Measurements from ENCODE around the gene STK32B.

The STK32B gene

DNA sequence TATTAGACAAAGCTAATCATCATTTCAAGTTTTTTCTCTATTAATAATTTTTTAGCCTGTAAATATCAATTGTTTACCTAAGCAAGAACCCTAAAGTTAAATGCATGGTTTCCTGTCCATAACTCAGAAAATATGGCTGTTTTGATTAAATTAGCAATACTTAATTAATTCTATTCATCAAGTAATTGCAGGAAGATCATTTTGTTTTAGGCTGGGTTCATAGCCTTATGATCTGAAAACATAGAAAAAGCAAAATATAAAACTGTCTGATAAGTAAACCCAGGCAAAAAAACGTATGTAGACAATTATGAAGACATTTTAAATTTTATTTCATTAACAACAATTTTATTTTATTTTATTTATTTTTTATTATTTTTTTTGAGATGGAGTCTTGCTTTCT is 438.0 kb downstream of the STK32B start:
- DNase-seq (ENCODE audit: extremely low spot score): no peak
- POLR2A ChIA-PET: no interaction called here
- CTCF ChIA-PET: no interaction called here
- TF ChIP-seq, protein P1, sequence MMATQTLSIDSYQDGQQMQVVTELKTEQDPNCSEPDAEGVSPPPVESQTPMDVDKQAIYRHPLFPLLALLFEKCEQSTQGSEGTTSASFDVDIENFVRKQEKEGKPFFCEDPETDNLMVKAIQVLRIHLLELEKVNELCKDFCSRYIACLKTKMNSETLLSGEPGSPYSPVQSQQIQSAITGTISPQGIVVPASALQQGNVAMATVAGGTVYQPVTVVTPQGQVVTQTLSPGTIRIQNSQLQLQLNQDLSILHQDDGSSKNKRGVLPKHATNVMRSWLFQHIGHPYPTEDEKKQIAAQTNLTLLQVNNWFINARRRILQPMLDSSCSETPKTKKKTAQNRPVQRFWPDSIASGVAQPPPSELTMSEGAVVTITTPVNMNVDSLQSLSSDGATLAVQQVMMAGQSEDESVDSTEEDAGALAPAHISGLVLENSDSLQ (IDR thresholded peaks at IDR 0.05): no peak
- TF ChIP-seq SP1 (IDR thresholded peaks at IDR 0.05): no peak
- TF ChIP-seq LEF1 (IDR thresholded peaks at IDR 0.05; ENCODE audit: borderline replicate concordance): no peak

DNA sequence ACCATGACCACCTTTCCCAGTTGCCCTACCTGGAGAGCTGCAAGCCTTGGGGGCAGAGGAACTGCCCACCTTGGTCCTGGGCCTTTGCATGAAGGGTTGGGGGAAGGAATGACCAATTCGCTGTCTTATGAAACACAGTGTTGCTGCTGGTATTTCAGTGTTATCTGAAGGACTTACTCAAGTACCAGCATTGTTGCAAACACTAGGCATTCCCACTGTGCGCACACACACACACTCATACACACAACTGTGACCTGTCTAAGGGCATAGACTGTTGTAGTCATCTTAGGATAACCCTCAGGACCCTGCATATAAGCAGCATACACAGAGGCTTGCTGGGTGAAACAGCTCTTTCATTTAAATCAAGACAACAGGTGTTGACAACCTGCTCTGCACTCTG is 446.2 kb downstream of the STK32B start:
- no peak for DNase-seq (ENCODE audit: extremely low spot score)
- POLR2A ChIA-PET: no interaction called here
- no peak for TF ChIP-seq L3MBTL2 (conservative IDR thresholded peaks at IDR 0.05)
- TF ChIP-seq SUZ12 (IDR thresholded peaks at IDR 0.05): no peak
- no peak for TF ChIP-seq FOXK2 (IDR thresholded peaks at IDR 0.05)
- TF ChIP-seq, protein P1 (IDR thresholded peaks at IDR 0.05): no peak
- TF ChIP-seq ELF4 (IDR thresholded peaks at IDR 0.05): no peak
- TF ChIP-seq NFRKB (IDR thresholded peaks at IDR 0.05): no peak
- no peak for TF ChIP-seq ZNF384 (IDR thresholded peaks at IDR 0.05)
- no peak for TF ChIP-seq FOXM1 (IDR thresholded peaks at IDR 0.05; ENCODE audit: borderline replicate concordance)
- TF ChIP-seq BHLHE40 (IDR thresholded peaks at IDR 0.05; ENCODE audit: borderline replicate concordance): no peak
- no peak for TF ChIP-seq TARDBP (IDR thresholded peaks at IDR 0.05)
- TF ChIP-seq HDGF (IDR thresholded peaks at IDR 0.05; ENCODE audit: borderline replicate concordance): no peak
- TF ChIP-seq ARNT (IDR thresholded peaks at IDR 0.05): no peak
- no peak for TF ChIP-seq CTBP1 (IDR thresholded peaks at IDR 0.05; ENCODE audit: borderline replicate concordance)
- no peak for TF ChIP-seq FOXA1 (IDR thresholded peaks at IDR 0.05)
- no peak for TF ChIP-seq SP1 (IDR thresholded peaks at IDR 0.05)
- no peak for TF ChIP-seq LEF1 (IDR thresholded peaks at IDR 0.05; ENCODE audit: borderline replicate concordance)
- CTCF ChIA-PET: no interaction called here

DNA sequence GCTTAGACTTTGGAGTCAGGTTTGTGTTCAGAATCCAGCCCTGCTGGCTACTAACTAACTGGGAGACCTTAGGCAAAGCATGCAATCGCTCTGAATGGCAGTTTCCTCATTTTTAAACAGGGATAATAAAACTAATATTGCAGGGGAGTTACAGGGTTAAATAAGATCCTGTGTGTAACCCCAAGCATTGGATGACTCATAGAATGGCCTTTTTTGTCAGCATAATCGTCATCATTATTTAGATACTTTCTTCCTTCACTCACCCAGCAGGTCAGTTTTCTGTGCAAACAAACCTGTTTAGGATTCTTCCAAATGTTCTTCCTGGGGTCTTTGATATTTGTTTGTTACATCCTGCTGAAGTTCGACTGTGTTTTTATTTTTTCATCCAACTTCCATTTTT is 448.9 kb downstream of the STK32B start:
- TF ChIP-seq LEF1 (IDR thresholded peaks at IDR 0.05; ENCODE audit: borderline replicate concordance): no peak
- TF ChIP-seq, protein P1 (IDR thresholded peaks at IDR 0.05): no peak
- no peak for DNase-seq (ENCODE audit: extremely low spot score)
- ChIA-PET CTCF (no interaction called here), POLR2A (no interaction called here)

DNA sequence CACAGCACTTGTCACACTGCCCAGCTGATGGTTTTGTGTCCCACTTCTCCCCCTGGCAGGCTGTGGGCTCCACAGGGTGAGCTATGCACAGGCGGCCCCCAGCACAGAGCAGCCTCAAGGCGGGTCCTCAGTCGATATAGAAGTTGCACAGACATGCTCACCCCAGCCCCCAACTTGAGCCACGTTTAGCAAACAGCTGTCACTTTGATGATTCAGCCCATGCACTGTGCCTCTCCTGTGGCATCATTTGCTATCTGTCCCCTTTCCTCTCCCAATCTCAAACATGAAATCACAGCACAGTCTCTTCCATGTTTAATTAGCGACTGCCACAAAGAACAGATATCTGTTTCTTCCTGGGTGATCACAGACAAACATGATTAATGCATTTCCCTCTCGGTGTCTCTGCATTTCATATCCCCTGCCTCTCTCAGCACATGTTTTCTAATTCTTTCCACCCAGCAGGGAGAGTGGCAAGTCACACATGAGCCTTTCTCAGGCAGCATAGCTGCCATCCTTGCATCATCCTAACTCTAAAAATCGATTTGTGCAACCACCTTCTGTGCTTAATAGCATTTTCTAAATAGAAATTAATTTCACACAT is 452.2 kb downstream of the STK32B start:
- no peak for DNase-seq (ENCODE audit: extremely low spot score)
- CTCF ChIA-PET: no interaction called here
- TF ChIP-seq LEF1 (IDR thresholded peaks at IDR 0.05; ENCODE audit: borderline replicate concordance) (no peak), FOXA1 (IDR thresholded peaks at IDR 0.05) (no peak), HDGF (IDR thresholded peaks at IDR 0.05; ENCODE audit: borderline replicate concordance) (no peak), NFRKB (IDR thresholded peaks at IDR 0.05) (no peak), ELF4 (IDR thresholded peaks at IDR 0.05) (no peak), ARNT (IDR thresholded peaks at IDR 0.05) (no peak), SP1 (IDR thresholded peaks at IDR 0.05) (no peak), L3MBTL2 (conservative IDR thresholded peaks at IDR 0.05) (no peak), CTBP1 (IDR thresholded peaks at IDR 0.05; ENCODE audit: borderline replicate concordance) (no peak), BHLHE40 (IDR thresholded peaks at IDR 0.05; ENCODE audit: borderline replicate concordance) (no peak), FOXM1 (IDR thresholded peaks at IDR 0.05; ENCODE audit: borderline replicate concordance) (no peak), ZNF384 (IDR thresholded peaks at IDR 0.05) (no peak), FOXK2 (IDR thresholded peaks at IDR 0.05) (no peak), SUZ12 (IDR thresholded peaks at IDR 0.05) (no peak), TARDBP (IDR thresholded peaks at IDR 0.05) (no peak)
- TF ChIP-seq, protein P1 (IDR thresholded peaks at IDR 0.05): no peak
- POLR2A ChIA-PET: no interaction called here

DNA sequence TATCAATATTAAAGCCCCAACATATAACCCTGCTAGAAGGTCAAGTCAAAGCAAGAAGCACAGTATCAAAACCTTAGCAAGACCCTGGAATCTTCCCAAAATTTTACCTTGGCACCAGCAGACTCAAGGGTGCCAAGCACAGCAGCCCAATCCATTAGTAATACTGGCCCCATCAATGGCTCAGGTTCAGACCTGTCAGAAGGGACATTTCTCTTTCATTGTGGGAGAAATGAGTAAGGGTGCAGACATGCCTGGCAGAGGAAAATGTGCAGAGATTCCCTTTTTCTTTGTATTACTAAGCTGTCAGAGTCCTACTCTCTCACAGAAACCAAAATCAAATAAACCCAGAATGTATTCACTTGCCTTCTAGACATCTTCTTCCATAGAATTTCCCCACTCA is 453.2 kb downstream of the STK32B start:
- DNase-seq (ENCODE audit: extremely low spot score): no peak
- POLR2A ChIA-PET: no interaction called here
- CTCF ChIA-PET: no interaction called here
- no peak for TF ChIP-seq SUZ12 (IDR thresholded peaks at IDR 0.05)
- TF ChIP-seq TARDBP (IDR thresholded peaks at IDR 0.05): no peak
- no peak for TF ChIP-seq FOXM1 (IDR thresholded peaks at IDR 0.05; ENCODE audit: borderline replicate concordance)
- no peak for TF ChIP-seq ARNT (IDR thresholded peaks at IDR 0.05)
- TF ChIP-seq SP1 (IDR thresholded peaks at IDR 0.05): no peak
- TF ChIP-seq HDGF (IDR thresholded peaks at IDR 0.05; ENCODE audit: borderline replicate concordance): no peak
- TF ChIP-seq ELF4 (IDR thresholded peaks at IDR 0.05): no peak

DNA sequence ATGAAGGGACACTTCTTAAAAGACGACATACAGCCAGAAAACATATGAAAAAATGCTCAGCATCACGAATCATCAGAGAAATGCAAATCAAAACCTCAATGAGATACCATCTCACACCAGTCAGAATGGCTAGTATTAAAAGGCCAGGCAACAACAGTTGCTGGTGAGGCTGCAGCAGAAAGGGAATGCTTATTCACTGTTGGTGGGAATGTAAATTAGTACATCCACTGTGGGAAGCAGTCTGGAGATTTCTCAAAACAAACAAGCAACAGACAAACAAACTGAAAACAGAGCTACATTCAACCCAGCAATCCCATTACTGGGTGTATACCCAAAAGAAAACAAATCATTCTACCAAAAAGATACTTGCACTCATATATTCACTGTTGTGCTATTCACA is 459.2 kb downstream of the STK32B start:
- ChIA-PET POLR2A (no interaction called here), CTCF (no interaction called here)
- no peak for DNase-seq (ENCODE audit: extremely low spot score)
- TF ChIP-seq ZNF384 (IDR thresholded peaks at IDR 0.05): no peak
- TF ChIP-seq TARDBP (IDR thresholded peaks at IDR 0.05): no peak
- TF ChIP-seq HDGF (IDR thresholded peaks at IDR 0.05; ENCODE audit: borderline replicate concordance): no peak
- TF ChIP-seq ARNT (IDR thresholded peaks at IDR 0.05): no peak
- TF ChIP-seq FOXK2 (IDR thresholded peaks at IDR 0.05): no peak
- no peak for TF ChIP-seq FOXA1 (IDR thresholded peaks at IDR 0.05)
- TF ChIP-seq, protein P1 (IDR thresholded peaks at IDR 0.05): no peak
- TF ChIP-seq SP1 (IDR thresholded peaks at IDR 0.05): no peak
- no peak for TF ChIP-seq FOXM1 (IDR thresholded peaks at IDR 0.05; ENCODE audit: borderline replicate concordance)
- no peak for TF ChIP-seq SUZ12 (IDR thresholded peaks at IDR 0.05)
- TF ChIP-seq CTBP1 (IDR thresholded peaks at IDR 0.05; ENCODE audit: borderline replicate concordance): no peak
- TF ChIP-seq L3MBTL2 (conservative IDR thresholded peaks at IDR 0.05): no peak
- TF ChIP-seq LEF1 (IDR thresholded peaks at IDR 0.05; ENCODE audit: borderline replicate concordance): no peak
- no peak for TF ChIP-seq ELF4 (IDR thresholded peaks at IDR 0.05)
- TF ChIP-seq BHLHE40 (IDR thresholded peaks at IDR 0.05; ENCODE audit: borderline replicate concordance): no peak
- no peak for TF ChIP-seq NFRKB (IDR thresholded peaks at IDR 0.05)
